Measurements from ENCODE around the gene SIX3. TPM values are rescaled to one million over a fixed set of nuclear protein-coding genes. Genes with fewer than 3 reads are reported as not detected.

Gene SIX3
- total RNA-seq, 2 donors from 2014 or later: 1.9 to 5.7 TPM

GRCh38 chr2:44967056-44967455 lies 25.6 kb downstream of the SIX3 start:
- WGBS, 2 experiments (ENCODE audit: insufficient coverage in 1 of 2, insufficient read length in 1 of 2): 71 to 84% methylated on average over 4 to 6 of the region's 6 CpGs
- Histone ChIP-seq H3K9ac (ENCODE audit: extremely low read depth, low read length, poor library complexity, severe bottlenecking) (no peak overlapping the region), H3K9me3 (ENCODE audit: control insufficient read depth, low read length) (no peaks in the 10 kb centered on the region), H3K36me3 (ENCODE audit: control insufficient read depth, insufficient read depth, low read length) (no peaks in the 10 kb centered on the region), H3K4me3 (ENCODE audit: low read length) (no peak overlapping the region), H3K27ac (ENCODE audit: low read depth, low read length) (no peak overlapping the region), H3K4me1 (ENCODE audit: control insufficient read depth, insufficient read depth, low read length) (no peaks in the 10 kb centered on the region), H3K27me3 (ENCODE audit: control insufficient read depth, insufficient read depth, low read length, poor library complexity, severe bottlenecking) (peaks cover 10% of the 10 kb centered on the region)
- Mint-ChIP-seq H3K9me3 (no peaks in the 10 kb centered on the region), H3K36me3 (ENCODE audit: low read depth) (no peaks in the 10 kb centered on the region), H3K4me3 (no peak overlapping the region), H3K4me1 (peaks cover 12% of the 10 kb centered on the region), H3K27me3 (ENCODE audit: insufficient read depth) (peaks cover 36% of the 10 kb centered on the region), H3K27ac (no peak overlapping the region)
- DNase-seq: no peak
- TF ChIP-seq, protein P1, sequence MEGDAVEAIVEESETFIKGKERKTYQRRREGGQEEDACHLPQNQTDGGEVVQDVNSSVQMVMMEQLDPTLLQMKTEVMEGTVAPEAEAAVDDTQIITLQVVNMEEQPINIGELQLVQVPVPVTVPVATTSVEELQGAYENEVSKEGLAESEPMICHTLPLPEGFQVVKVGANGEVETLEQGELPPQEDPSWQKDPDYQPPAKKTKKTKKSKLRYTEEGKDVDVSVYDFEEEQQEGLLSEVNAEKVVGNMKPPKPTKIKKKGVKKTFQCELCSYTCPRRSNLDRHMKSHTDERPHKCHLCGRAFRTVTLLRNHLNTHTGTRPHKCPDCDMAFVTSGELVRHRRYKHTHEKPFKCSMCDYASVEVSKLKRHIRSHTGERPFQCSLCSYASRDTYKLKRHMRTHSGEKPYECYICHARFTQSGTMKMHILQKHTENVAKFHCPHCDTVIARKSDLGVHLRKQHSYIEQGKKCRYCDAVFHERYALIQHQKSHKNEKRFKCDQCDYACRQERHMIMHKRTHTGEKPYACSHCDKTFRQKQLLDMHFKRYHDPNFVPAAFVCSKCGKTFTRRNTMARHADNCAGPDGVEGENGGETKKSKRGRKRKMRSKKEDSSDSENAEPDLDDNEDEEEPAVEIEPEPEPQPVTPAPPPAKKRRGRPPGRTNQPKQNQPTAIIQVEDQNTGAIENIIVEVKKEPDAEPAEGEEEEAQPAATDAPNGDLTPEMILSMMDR (conservative IDR thresholded peaks at IDR 0.05): no peak

- Mint-ChIP-seq H3K36me3 (ENCODE audit: low read depth) (no peaks in the 10 kb centered on the region), H3K4me3 (no peak overlapping the region), H3K4me1 (peaks cover 18% of the 10 kb centered on the region), H3K27me3 (ENCODE audit: insufficient read depth) (peaks cover 30% of the 10 kb centered on the region), H3K27ac (no peak overlapping the region), H3K9me3 (no peaks in the 10 kb centered on the region)
- H3K27me3 ChIP-seq (ENCODE audit: control insufficient read depth, insufficient read depth, low read length, poor library complexity, severe bottlenecking): peaks cover 1% of the 10 kb centered on the region
- TF ChIP-seq, protein P1 (conservative IDR thresholded peaks at IDR 0.05): no peak
- peaks cover 6% of the 10 kb centered on the region for H3K4me1 ChIP-seq (ENCODE audit: control insufficient read depth, insufficient read depth, low read length)
- no peaks in the 10 kb centered on the region for H3K36me3 ChIP-seq (ENCODE audit: control insufficient read depth, insufficient read depth, low read length)
- H3K27ac ChIP-seq (ENCODE audit: low read depth, low read length): no peak overlapping the region
- WGBS, 2 experiments (ENCODE audit: insufficient coverage in 1 of 2, insufficient read length in 1 of 2): 92 to 95% methylated on average over 4 to 5 of the region's 5 CpGs
- no peaks in the 10 kb centered on the region for H3K9me3 ChIP-seq (ENCODE audit: control insufficient read depth, low read length)
- H3K4me3 ChIP-seq (ENCODE audit: low read length): no peak overlapping the region
- H3K9ac ChIP-seq (ENCODE audit: extremely low read depth, low read length, poor library complexity, severe bottlenecking): no peak overlapping the region
- no peak for DNase-seq
Observed at GRCh38 chr2:44967727-44968432, 26.4 kb downstream of the SIX3 start.

DNA sequence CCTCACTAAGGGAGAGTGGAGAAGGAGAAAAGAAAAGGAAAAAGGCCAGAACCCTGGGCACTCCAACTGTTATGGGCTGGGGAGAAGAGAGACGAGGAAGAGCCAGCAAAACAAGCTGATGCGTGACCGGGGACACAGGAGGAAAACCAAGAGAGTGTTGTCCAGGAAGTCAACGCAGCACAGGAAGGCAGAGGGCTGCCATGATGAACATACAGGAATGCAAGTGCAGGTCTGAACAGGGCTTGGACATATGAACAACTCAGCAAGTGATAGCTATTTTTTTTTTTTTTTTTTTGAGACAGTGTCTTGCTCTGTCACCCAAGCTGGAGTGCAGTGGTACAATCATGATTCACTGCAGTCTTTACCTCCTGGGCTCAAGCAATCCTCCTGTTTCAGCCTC lies 28.4 kb downstream of the SIX3 start:
- Histone ChIP-seq H3K9me3 (ENCODE audit: control insufficient read depth, low read length) (no peaks in the 10 kb centered on the region), H3K36me3 (ENCODE audit: control insufficient read depth, insufficient read depth, low read length) (no peaks in the 10 kb centered on the region), H3K9ac (ENCODE audit: extremely low read depth, low read length, poor library complexity, severe bottlenecking) (no peak overlapping the region), H3K4me1 (ENCODE audit: control insufficient read depth, insufficient read depth, low read length) (peaks cover 11% of the 10 kb centered on the region), H3K27ac (ENCODE audit: low read depth, low read length) (no peak overlapping the region), H3K4me3 (ENCODE audit: low read length) (no peak overlapping the region), H3K27me3 (ENCODE audit: control insufficient read depth, insufficient read depth, low read length, poor library complexity, severe bottlenecking) (no peaks in the 10 kb centered on the region)
- no peak for DNase-seq
- H3K27me3 Mint-ChIP-seq (ENCODE audit: insufficient read depth): peaks cover 19% of the 10 kb centered on the region
- H3K4me3 Mint-ChIP-seq: no peak overlapping the region
- H3K9me3 Mint-ChIP-seq: no peaks in the 10 kb centered on the region
- WGBS, 2 experiments (ENCODE audit: insufficient coverage in 1 of 2, insufficient read length in 1 of 2): 94 to 97% methylated on average over 4 of the region's 4 CpGs
- no peaks in the 10 kb centered on the region for H3K36me3 Mint-ChIP-seq (ENCODE audit: low read depth)
- no peak overlapping the region for H3K27ac Mint-ChIP-seq
- TF ChIP-seq, protein P1 (conservative IDR thresholded peaks at IDR 0.05): no peak
- peaks cover 21% of the 10 kb centered on the region for H3K4me1 Mint-ChIP-seq

Data from endodermal cell (in vitro differentiated cells).